CD4-positive, CD25-positive, alpha-beta regulatory T cell (primary cell): ENCODE results near the gene KCTD3. TPM values are rescaled to one million over a fixed set of nuclear protein-coding genes. Genes with fewer than 3 reads are reported as not detected.

Experiments
- ATAC-seq, 2 donors: fragments of 150-1000 bp; cut with Tn5 transposase; one replicate each; pipeline ENCODE4 v1.10.0; 2021; ENCODE audit warnings: low read depth in 2 of 2, moderate number of reproducible peaks in 2 of 2, moderate library complexity in 1 of 2
- DNase-seq, 3 donors: peaks; one replicate each; pipeline versions ENCODE4 v3.0.0 to v3.0.0-alpha.2; 2012 to 2022; ENCODE audit warnings: mixed read lengths in 1 of 3
- H3K27ac ChIP-seq: one replicate; pipeline ENCODE4 v1.7.0; 2013; ENCODE audit warnings: mild to moderate bottlenecking, low read length; ENCODE audit not compliant: insufficient read depth, poor library complexity, severe bottlenecking
- H3K27me3 ChIP-seq: one replicate; pipeline ENCODE4 v1.7.0; 2013; ENCODE audit warnings: low read length; ENCODE audit not compliant: control insufficient read depth, insufficient read depth
- H3K36me3 ChIP-seq: one replicate; pipeline ENCODE4 v1.7.0; 2013; ENCODE audit warnings: mild to moderate bottlenecking, low read length, moderate library complexity; ENCODE audit not compliant: control insufficient read depth, insufficient read depth
- H3K4me1 ChIP-seq: 2 replicates; pipeline ENCODE4 v1.7.0; 2013; ENCODE audit warnings: mild to moderate bottlenecking, low read length; ENCODE audit not compliant: insufficient read depth, control insufficient read depth, poor library complexity, severe bottlenecking
- H3K4me3 ChIP-seq: one replicate; pipeline ENCODE4 v1.7.0; 2013; ENCODE audit warnings: low read depth, mild to moderate bottlenecking, low read length, moderate library complexity
- H3K9me3 ChIP-seq, 2 experiments: 1 replicate in 1 of 2; 2 replicates in 1 of 2; pipeline ENCODE4 v1.7.0; 2013; ENCODE audit warnings: low read length in 2 of 2, mild to moderate bottlenecking in 1 of 2, moderate library complexity in 1 of 2; ENCODE audit not compliant: control insufficient read depth in 2 of 2
- H3K27ac Mint-ChIP-seq, 3 donors: one replicate each; pipeline ENCODE4 v1.8.0; 2020 to 2022; ENCODE audit warnings: mild to moderate bottlenecking in 3 of 3, mixed read lengths in 3 of 3, moderate library complexity in 2 of 3
- H3K27me3 Mint-ChIP-seq: one replicate; pipeline ENCODE4 v1.8.0; 2022; ENCODE audit warnings: mild to moderate bottlenecking, mixed read lengths
- H3K36me3 Mint-ChIP-seq: one replicate; pipeline ENCODE4 v1.8.0; 2020; ENCODE audit warnings: mixed read lengths
- H3K4me1 Mint-ChIP-seq, 4 donors: one replicate each; pipeline ENCODE4 v1.8.0; 2020 to 2022; ENCODE audit warnings: mixed read lengths in 4 of 4, mild to moderate bottlenecking in 1 of 4
- H3K4me3 Mint-ChIP-seq, 4 donors: one replicate each; pipeline ENCODE4 v1.8.0; 2020 to 2022; ENCODE audit warnings: mild to moderate bottlenecking in 4 of 4, mixed read lengths in 4 of 4, moderate library complexity in 3 of 4
- H3K9me3 Mint-ChIP-seq, 7 donors: one replicate each; pipeline ENCODE4 v1.8.0; 2020 to 2022; ENCODE audit warnings: mixed read lengths in 7 of 7, mild to moderate bottlenecking in 3 of 7, moderate library complexity in 2 of 7
- polyA plus RNA-seq, 4 donors: library from polyadenylated mRNA; unstranded; fragments of 300-500 nt; fragmentation: Illumina TruSeq; gene quantifications; one replicate each; pipeline ENCODE4 v1.2.3, GENCODE V29; 2021
- total RNA-seq: library from RNA; stranded (reverse); gene quantifications from one replicate; pipeline ENCODE4 v1.2.3, GENCODE V29; 2022

Gene KCTD3
- total and polyA plus RNA-seq, 5 donors from 2014 or later, result 0.22 to 0.39 (median 0.24) TPM; not detected in 2

- Histone ChIP-seq H3K9me3 (no peaks in the 10 kb centered on the region), H3K36me3 (no peaks in the 10 kb centered on the region), H3K4me3 (no peak overlapping the region), H3K27ac (no peak overlapping the region), H3K27me3 (no peaks in the 10 kb centered on the region), H3K4me1 (no peaks in the 10 kb centered on the region)
- no peak for DNase-seq
- Mint-ChIP-seq H3K27ac (no peak overlapping the region), H3K27me3 (no peaks in the 10 kb centered on the region), H3K4me3 (no peak overlapping the region), H3K4me1 (peaks cover 0 to 9% (median 0%) of the 10 kb centered on the region in 4 donors), H3K9me3 (no peaks in the 10 kb centered on the region), H3K36me3 (no peaks in the 10 kb centered on the region)
- no peak for ATAC-seq
Measured at GRCh38 chr1:215526846-215527151, 40.3 kb upstream of the KCTD3 start.

- no peak for ATAC-seq
- Mint-ChIP-seq H3K36me3 (no peaks in the 10 kb centered on the region), H3K27me3 (no peaks in the 10 kb centered on the region), H3K27ac (no peak overlapping the region), H3K4me1 (peaks cover 0 to 5% (median 0%) of the 10 kb centered on the region in 4 donors), H3K9me3 (no peaks in the 10 kb centered on the region), H3K4me3 (no peak overlapping the region)
- Histone ChIP-seq H3K4me1 (no peaks in the 10 kb centered on the region), H3K36me3 (no peaks in the 10 kb centered on the region), H3K27me3 (no peaks in the 10 kb centered on the region), H3K27ac (no peak overlapping the region), H3K4me3 (no peak overlapping the region), H3K9me3 (no peaks in the 10 kb centered on the region)
- no peak for DNase-seq
Measured at GRCh38 chr1:215529111-215529510, 38.0 kb upstream of the KCTD3 start.

- Histone ChIP-seq H3K4me3 (no peak overlapping the region), H3K9me3 (no peaks in the 10 kb centered on the region), H3K4me1 (no peaks in the 10 kb centered on the region), H3K27me3 (no peaks in the 10 kb centered on the region), H3K36me3 (no peaks in the 10 kb centered on the region), H3K27ac (no peak overlapping the region)
- DNase-seq (no peak), ATAC-seq (no peak)
- peaks cover 0 to 4% (median 0%) of the 10 kb centered on the region in 4 donors for H3K4me1 Mint-ChIP-seq
- no peaks in the 10 kb centered on the region for H3K36me3 Mint-ChIP-seq
- H3K4me3 Mint-ChIP-seq, result no peak overlapping the region
- no peaks in the 10 kb centered on the region for H3K9me3 Mint-ChIP-seq
- H3K27me3 Mint-ChIP-seq, result no peaks in the 10 kb centered on the region
- H3K27ac Mint-ChIP-seq, result peak overlapping the region in 1 of 3 donors; percentile 21
Measured at GRCh38 chr1:215529571-215529970, 37.5 kb upstream of the KCTD3 start.

- ATAC-seq, result no peak
- no peak for DNase-seq
- Histone ChIP-seq H3K27ac (no peak overlapping the region), H3K27me3 (no peaks in the 10 kb centered on the region), H3K36me3 (no peaks in the 10 kb centered on the region), H3K9me3 (no peaks in the 10 kb centered on the region), H3K4me1 (no peaks in the 10 kb centered on the region), H3K4me3 (no peak overlapping the region)
- Mint-ChIP-seq H3K4me1 (peaks cover 0 to 4% (median 0%) of the 10 kb centered on the region in 4 donors), H3K27me3 (no peaks in the 10 kb centered on the region), H3K4me3 (no peak overlapping the region), H3K36me3 (no peaks in the 10 kb centered on the region), H3K27ac (no peak overlapping the region), H3K9me3 (peaks cover 0 to 2% (median 0%) of the 10 kb centered on the region in 7 donors)
Measured at GRCh38 chr1:215530401-215530984, 36.6 kb upstream of the KCTD3 start.

GRCh38 chr1:215539803-215540570, 27.1 kb upstream of the KCTD3 start:
- no peak overlapping the region for H3K27ac ChIP-seq
- H3K27me3 ChIP-seq, result no peaks in the 10 kb centered on the region
- no peaks in the 10 kb centered on the region for H3K4me1 ChIP-seq
- H3K9me3 ChIP-seq, result no peaks in the 10 kb centered on the region
- Mint-ChIP-seq H3K27me3 (no peaks in the 10 kb centered on the region), H3K4me1 (no peaks in the 10 kb centered on the region), H3K36me3 (no peaks in the 10 kb centered on the region), H3K27ac (no peak overlapping the region), H3K4me3 (no peak overlapping the region), H3K9me3 (peaks cover 0 to 6% (median 2%) of the 10 kb centered on the region in 7 donors)
- DNase-seq (no peak), ATAC-seq (no peak)
- H3K4me3 ChIP-seq, result no peak overlapping the region
- H3K36me3 ChIP-seq, result no peaks in the 10 kb centered on the region

GRCh38 chr1:215542301-215542700, 24.8 kb upstream of the KCTD3 start:
- H3K27ac ChIP-seq, result no peak overlapping the region
- Mint-ChIP-seq H3K9me3 (peaks cover 0 to 6% (median 0%) of the 10 kb centered on the region in 7 donors), H3K36me3 (no peaks in the 10 kb centered on the region), H3K4me3 (no peak overlapping the region), H3K27me3 (no peaks in the 10 kb centered on the region), H3K27ac (no peak overlapping the region), H3K4me1 (no peaks in the 10 kb centered on the region)
- ATAC-seq (no peak), DNase-seq (no peak)
- H3K27me3 ChIP-seq, result no peaks in the 10 kb centered on the region
- H3K4me1 ChIP-seq, result no peaks in the 10 kb centered on the region
- H3K4me3 ChIP-seq, result no peak overlapping the region
- H3K36me3 ChIP-seq, result no peaks in the 10 kb centered on the region
- no peaks in the 10 kb centered on the region for H3K9me3 ChIP-seq

GRCh38 chr1:215543191-215543606, 23.9 kb upstream of the KCTD3 start:
- Mint-ChIP-seq H3K4me1 (no peaks in the 10 kb centered on the region), H3K27me3 (no peaks in the 10 kb centered on the region), H3K36me3 (no peaks in the 10 kb centered on the region), H3K27ac (no peak overlapping the region), H3K4me3 (no peak overlapping the region), H3K9me3 (peaks cover 0 to 6% (median 0%) of the 10 kb centered on the region in 7 donors)
- Histone ChIP-seq H3K4me1 (no peaks in the 10 kb centered on the region), H3K27ac (no peak overlapping the region), H3K9me3 (no peaks in the 10 kb centered on the region), H3K27me3 (no peaks in the 10 kb centered on the region), H3K36me3 (no peaks in the 10 kb centered on the region), H3K4me3 (no peak overlapping the region)
- no peak for DNase-seq
- ATAC-seq, result no peak

GRCh38 chr1:215543806-215544205, 23.3 kb upstream of the KCTD3 start:
- Mint-ChIP-seq H3K4me3 (no peak overlapping the region), H3K27ac (no peak overlapping the region), H3K36me3 (no peaks in the 10 kb centered on the region), H3K27me3 (no peaks in the 10 kb centered on the region), H3K4me1 (no peaks in the 10 kb centered on the region), H3K9me3 (peaks cover 0 to 6% (median 2%) of the 10 kb centered on the region in 7 donors)
- no peak for DNase-seq
- Histone ChIP-seq H3K9me3 (no peaks in the 10 kb centered on the region), H3K27ac (no peak overlapping the region), H3K4me1 (no peaks in the 10 kb centered on the region), H3K36me3 (no peaks in the 10 kb centered on the region), H3K4me3 (no peak overlapping the region), H3K27me3 (no peaks in the 10 kb centered on the region)
- ATAC-seq, result no peak
